HG03196 (cell line): ENCODE data around the gene DLGAP1.
"Not testable (repeated sequence)": the region's sequence is repeated elsewhere in the genome, so short reads cannot be mapped to it uniquely, and the experiment has no call there.

ENCODE experiments used
- ATAC-seq: cut with Tn5 transposase; IDR thresholded peaks from one replicate; pipeline ENCODE4 v1.9.1; 2021; ENCODE audit not compliant: unreplicated experiment

The DLGAP1 gene

GRCh38 chr18:3493501-3494244 lies 961.4 kb downstream of the DLGAP1 start:
- ATAC-seq: no peak

DNA sequence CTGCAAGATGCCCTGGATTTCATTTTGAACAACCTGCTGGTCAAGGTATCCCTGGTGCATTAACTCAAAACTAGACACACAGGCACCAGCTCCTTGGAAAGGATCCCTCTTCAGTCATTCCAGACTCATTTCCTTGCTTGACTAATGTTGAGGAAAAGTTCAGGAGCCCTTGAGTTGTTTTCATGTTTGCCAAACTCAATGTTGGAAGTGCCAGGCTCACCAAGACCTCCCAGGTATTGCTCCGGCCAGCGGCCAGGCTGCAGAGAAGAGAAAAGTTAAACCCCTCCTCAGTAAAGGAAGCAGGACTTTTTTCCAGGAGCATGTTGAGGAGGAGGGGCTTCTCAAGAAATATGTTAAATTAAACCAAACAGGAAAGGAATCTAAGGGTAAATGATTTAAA lies 962.4 kb downstream of the DLGAP1 start:
- no peak for ATAC-seq

DNA sequence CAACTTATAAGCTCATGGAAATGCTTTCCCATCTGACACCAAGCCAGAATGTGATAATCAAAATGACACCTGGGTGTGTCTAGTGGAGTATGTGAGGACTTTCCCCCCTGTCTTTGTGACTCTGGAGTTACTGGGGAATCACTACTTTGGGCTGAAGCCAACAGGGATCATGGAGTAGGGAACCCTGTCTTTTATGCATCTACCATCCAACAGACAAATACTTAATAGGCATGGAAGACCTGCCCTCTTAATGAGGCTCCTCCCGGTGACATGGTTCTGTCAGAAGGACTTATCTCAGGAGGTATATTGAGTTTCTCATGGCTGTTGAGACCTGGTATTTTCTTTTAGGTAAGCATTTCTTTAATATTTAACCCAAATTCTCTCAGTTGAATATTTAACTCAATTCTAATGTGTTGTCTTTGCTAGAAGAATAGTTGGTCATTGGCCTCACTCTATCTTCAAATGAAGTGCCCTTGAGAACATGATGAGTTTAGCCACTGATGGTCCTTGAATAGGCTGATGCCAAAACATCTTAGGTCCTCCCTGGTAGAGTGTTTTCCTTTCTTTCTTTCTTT lies 963.0 kb downstream of the DLGAP1 start:
- ATAC-seq: no peak

DNA sequence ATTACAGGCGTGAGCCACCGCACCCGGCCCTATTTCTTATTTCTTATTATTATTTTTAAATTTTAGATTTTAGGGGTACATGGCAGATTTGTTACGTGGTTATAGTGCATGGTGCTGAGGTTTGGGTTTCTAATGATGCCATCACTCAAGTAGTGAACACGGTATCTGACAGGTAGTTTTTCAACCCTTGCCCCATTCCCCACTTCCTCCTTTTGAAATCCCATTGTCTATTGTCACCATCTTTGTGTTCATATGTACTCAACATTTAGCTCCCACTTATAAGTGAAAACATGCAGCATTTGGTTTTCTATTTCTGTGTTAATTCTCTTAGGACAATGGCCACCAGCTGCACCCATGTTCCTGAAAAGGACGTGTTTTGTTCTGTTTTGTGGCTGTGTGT lies 965.6 kb downstream of the DLGAP1 start:
- ATAC-seq: no peak

GRCh38 chr18:3486512-3486911 lies 968.6 kb downstream of the DLGAP1 start:
- no peak for ATAC-seq

DNA sequence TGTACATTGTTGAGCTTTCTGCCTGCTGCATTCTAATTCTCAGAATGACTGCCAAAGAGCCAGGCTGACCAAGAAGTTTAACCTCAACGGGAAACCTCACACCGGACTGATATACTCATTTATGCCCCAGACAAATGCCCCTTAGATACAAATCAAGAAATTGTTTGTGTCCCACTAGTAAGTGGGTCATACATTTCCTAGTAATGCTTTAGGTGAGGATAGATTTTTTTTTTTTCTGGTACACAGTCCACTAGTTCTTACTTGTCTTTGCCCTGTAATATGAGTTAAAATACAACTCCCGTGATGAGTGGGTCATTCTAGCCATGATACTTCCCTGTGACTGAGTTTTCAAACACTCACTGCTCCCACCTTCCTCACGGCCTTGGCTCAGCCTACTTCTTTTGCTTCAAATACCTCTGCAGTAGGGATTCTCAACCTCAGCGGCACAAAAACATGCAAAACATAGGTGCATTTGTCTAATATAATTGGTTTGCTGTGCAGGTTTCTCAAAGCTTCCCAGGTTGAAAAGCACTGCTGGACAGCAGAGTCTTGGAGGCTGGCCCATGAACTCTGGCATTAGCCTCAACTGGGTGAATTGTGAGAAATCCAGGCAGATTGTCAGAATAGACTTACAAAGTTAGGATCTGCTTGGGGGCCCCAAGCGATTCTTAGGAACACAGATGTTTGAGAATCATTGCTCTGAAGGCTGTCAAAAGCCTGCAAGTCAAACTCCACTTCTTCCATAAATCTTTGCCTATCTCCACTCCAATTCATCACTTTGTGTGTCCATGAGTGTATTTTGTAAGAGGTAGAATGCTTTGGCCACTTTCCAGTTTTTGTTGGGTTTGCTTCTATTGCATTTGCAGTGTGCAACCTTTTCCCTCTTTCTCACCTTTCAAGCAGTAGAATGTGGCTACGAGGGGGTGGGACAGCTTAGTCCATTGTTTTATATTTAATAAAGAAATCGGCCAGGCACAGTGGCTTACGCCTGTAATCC lies 969.7 kb downstream of the DLGAP1 start:
- no peak for ATAC-seq

- no peak for ATAC-seq
These were observed 972.8 kb downstream of the DLGAP1 start for GRCh38 chr18:3482258-3482657.

DNA sequence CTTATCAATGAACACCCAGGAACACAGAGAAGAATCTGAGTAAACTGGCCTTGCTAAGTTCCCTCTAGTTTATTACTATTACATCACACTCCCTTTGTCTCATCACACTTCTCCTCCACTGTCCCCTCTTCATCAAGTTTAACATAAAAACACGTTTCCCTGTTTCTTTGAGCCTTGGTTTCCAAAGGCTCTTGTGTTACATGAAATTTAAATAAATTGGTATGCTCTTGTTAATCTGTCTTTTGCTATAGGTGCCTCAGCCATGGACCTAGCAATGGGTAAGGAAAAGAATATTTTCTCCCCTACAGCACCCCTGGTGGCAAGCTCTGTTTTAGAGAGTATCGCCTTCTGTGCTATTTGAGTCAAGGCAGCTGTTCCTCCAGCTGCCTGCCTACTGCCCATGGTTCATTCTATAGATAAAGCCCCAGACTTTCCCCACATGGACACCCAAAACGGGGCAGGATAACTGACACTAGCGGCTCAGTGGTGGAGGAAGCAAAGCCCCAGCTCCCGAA lies 973.4 kb downstream of the DLGAP1 start:
- no peak for ATAC-seq

GRCh38 chr18:3480827-3481573 lies 974.1 kb downstream of the DLGAP1 start:
- no peak for ATAC-seq

- no peak for ATAC-seq
These were observed 975.1 kb downstream of the DLGAP1 start for GRCh38 chr18:3479978-3480509.

DNA sequence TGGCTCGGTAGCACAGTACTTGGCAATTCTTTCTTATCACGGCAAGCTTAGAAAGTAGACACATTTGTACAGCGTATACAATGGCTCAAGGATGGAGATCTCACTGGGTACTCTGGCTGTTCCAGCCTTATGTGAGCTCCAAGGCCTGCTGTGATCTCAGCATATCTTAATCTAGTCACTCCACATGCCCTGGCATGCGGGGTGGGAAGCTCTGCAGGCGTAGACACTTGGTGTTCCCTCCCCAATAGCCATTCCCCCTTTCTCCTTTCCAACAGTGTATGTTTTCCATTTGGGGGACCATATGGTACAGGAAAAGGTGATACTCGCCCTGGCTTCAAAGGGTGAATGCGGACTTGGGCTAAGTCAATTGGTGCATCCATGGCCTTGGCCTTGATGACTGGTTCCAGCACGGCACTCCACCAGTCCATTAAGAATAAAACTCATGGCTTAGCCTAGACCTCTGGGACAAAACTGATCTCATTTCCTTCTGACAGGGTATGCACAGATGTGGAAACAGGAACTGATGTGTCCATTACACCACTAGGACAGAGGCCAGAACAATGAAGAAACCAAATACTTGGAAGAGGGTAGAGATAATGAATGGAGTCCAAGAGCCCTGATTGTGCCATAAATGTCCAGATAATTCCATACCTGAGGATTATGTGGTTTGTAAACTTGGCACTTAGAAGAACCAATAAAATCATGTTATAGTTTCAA lies 976.7 kb downstream of the DLGAP1 start:
- ATAC-seq: no peak

- ATAC-seq: peak; percentile 77
These were observed 982.2 kb downstream of the DLGAP1 start for GRCh38 chr18:3472681-3473544.

DNA sequence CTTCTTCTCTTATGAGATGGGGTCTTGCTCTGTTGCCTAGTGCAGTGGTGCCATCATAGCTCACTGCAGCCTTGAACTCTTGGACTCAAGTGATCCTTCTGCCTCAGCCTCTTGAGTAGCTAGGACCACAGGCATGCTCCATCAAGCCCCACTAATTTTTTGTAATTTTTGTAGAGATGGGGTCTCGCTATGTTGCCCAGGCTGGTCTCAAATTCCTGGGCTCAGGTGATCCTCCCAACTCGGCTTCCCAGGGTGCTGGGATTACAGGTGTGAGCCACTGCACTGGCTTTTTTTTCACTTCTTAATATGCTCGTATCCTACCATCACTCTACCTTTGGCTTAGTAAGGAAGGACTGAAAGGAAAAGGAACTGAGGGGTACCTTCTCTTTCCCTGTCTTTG lies 983.0 kb downstream of the DLGAP1 start:
- ATAC-seq: not testable (repeated sequence)

DNA sequence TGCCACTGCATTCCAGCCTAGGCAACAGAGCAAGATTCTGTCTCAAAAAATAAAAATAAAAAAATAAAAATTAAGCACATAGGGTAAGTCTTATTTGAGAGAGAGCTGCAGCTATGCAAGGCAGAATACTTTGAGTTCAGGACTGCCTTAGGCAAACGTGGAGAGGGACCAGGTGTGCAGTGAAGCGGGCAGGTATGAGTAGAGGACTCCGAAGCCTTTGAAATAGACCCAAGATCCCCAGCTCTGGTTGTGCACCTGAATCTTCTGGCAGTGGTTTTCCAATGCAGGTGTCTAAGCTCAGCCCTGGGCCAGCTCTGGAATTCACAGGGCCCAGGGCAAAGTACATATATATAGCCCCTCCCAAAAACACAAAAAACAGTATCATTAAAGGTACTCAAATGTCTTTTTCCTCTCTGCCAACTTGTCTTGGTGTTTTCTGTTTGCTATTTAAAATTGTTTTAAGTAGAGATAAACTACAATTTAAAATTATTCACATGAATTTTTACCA lies 983.9 kb downstream of the DLGAP1 start:
- ATAC-seq: no peak

DNA sequence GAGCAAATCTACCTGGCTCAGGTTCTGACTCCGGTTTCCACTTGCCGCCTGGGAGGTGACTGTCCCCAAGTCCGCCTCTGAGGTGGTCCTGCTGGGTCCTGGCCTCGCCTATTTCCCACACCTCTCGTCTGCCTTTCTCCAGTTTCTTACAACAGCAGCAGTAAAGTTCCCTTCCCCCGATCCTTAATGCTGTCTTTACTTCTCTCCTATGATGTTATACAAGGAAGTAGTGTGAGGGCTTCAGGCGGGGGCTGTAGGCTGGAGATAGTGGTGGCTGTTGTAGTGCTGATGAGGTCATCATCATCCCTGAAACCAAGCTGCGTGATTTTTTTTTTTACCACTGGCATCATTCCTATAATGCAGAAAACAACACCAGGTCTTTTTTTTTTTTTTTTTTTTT lies 986.3 kb downstream of the DLGAP1 start:
- no peak for ATAC-seq

- no peak for ATAC-seq
These were observed 986.9 kb downstream of the DLGAP1 start for GRCh38 chr18:3468066-3468705.

GRCh38 chr18:3466872-3467271 lies 988.2 kb downstream of the DLGAP1 start:
- ATAC-seq: no peak

- no peak for ATAC-seq
These were observed 989.1 kb downstream of the DLGAP1 start for GRCh38 chr18:3466045-3466444.
